Tibial artery (tissue), 4 donors: ENCODE results near the gene PTBP3.
"Not testable (repeated sequence)": the region's sequence is repeated elsewhere in the genome, so short reads cannot be mapped to it uniquely, and the experiment has no call there.

ENCODE experiments used
- DNase-seq, 2 donors: peaks; one replicate each; pipeline ENCODE4 v3.0.0-alpha.2; 2019
- H3K27ac ChIP-seq, 2 donors: fragments of 200-600 bp; sonication (generic) in 1 of 2; 1 replicate in 1 of 2; 2 replicates in 1 of 2; pipeline ENCODE4 v1.5.1; 2018 to 2019; ENCODE audit warnings: mild to moderate bottlenecking in 1 of 2
- H3K27me3 ChIP-seq, 2 donors: fragments of 200-600 bp; sonication (generic) in 1 of 2; one replicate each; pipeline versions ENCODE4 v1.5.1 to v1.6.0; 2016 to 2019
- H3K36me3 ChIP-seq, 3 donors: fragments of 200-600 bp; sonication (generic) in 2 of 3; one replicate each; pipeline ENCODE4 v1.5.1; 2016 to 2019; ENCODE audit warnings: mild to moderate bottlenecking in 2 of 3
- H3K4me1 ChIP-seq, 4 donors: fragments of 200-600 bp; sonication (generic) in 2 of 4; 1 replicate in 3 of 4; 2 replicates in 1 of 4; pipeline ENCODE4 v1.5.1; 2016 to 2019
- H3K4me3 ChIP-seq, 2 donors: fragments of 200-600 bp; sonication (generic) in 1 of 2; 1 replicate in 1 of 2; 2 replicates in 1 of 2; pipeline ENCODE4 v1.5.1; 2018 to 2019; ENCODE audit warnings: mild to moderate bottlenecking in 2 of 2
- H3K9me3 ChIP-seq, 3 donors: fragments of 200-600 bp; sonication (generic) in 1 of 3; one replicate each; pipeline ENCODE4 v1.5.1; 2016 to 2019
- CTCF ChIP-seq, 2 experiments: fragments of 200-600 bp in 1 of 2; fragments of 450-650 bp in 1 of 2; IDR thresholded peaks; one replicate each; pipeline ENCODE4 v1.5.1; 2017 to 2019; ENCODE audit warnings: antibody characterized with exemption in 2 of 2, mild to moderate bottlenecking in 1 of 2, moderate library complexity in 1 of 2
- intact Hi-C: fragments of 100-400 bp; cut with DNase I; formaldehyde crosslinking; loops from one replicate; pipeline ENCODE4 v1.15.0; 2023; ENCODE audit warnings: low total_unique reads

PTBP3 gene

GRCh38 chr9:112377087-112377486 is 43.7 kb upstream of the PTBP3 start:
- TF ChIP-seq CTCF (IDR thresholded peaks at IDR 0.05) = no peak
- no peak overlapping the region for H3K27ac ChIP-seq
- peaks cover 0 to 32% (median 4%) of the 10 kb centered on the region in 4 donors for H3K4me1 ChIP-seq
- H3K4me3 ChIP-seq = no peak overlapping the region
- H3K27me3 ChIP-seq = no peaks in the 10 kb centered on the region
- H3K36me3 ChIP-seq = no peaks in the 10 kb centered on the region
- H3K9me3 ChIP-seq = no peaks in the 10 kb centered on the region
- no peak for DNase-seq
- intact Hi-C loops = no loop called here

- intact Hi-C loops = no loop called here
- DNase-seq = no peak
- H3K4me3 ChIP-seq = no peak overlapping the region
- no peak for TF ChIP-seq CTCF (IDR thresholded peaks at IDR 0.05)
- H3K27me3 ChIP-seq = no peaks in the 10 kb centered on the region
- H3K27ac ChIP-seq = no peak overlapping the region
- H3K9me3 ChIP-seq = no peaks in the 10 kb centered on the region
- peaks cover 0 to 22% (median 3%) of the 10 kb centered on the region in 4 donors for H3K4me1 ChIP-seq
- no peaks in the 10 kb centered on the region for H3K36me3 ChIP-seq
Observed at GRCh38 chr9:112375361-112375760, 41.9 kb upstream of the PTBP3 start.

- H3K9me3 ChIP-seq, H3K27ac ChIP-seq, H3K36me3 ChIP-seq, H3K4me3 ChIP-seq, intact Hi-C loops, DNase-seq, H3K27me3 ChIP-seq: not testable (repeated sequence)
- H3K4me1 ChIP-seq = peaks cover 0 to 22% (median 3%) of the 10 kb centered on the region in 4 donors
Observed at GRCh38 chr9:112374232-112374631, 40.8 kb upstream of the PTBP3 start.

- peaks cover 0 to 20% (median 3%) of the 10 kb centered on the region in 4 donors for H3K4me1 ChIP-seq
- H3K27ac ChIP-seq, H3K27me3 ChIP-seq, H3K9me3 ChIP-seq, H3K4me3 ChIP-seq, H3K36me3 ChIP-seq, DNase-seq, intact Hi-C loops: not testable (repeated sequence)
Observed at GRCh38 chr9:112373666-112374065, 40.2 kb upstream of the PTBP3 start.

- Histone ChIP-seq H3K27me3 (no peaks in the 10 kb centered on the region), H3K4me3 (no peak overlapping the region), H3K4me1 (no peaks in the 10 kb centered on the region), H3K9me3 (peaks cover 0 to 7% (median 0%) of the 10 kb centered on the region in 3 donors), H3K27ac (no peak overlapping the region), H3K36me3 (no peaks in the 10 kb centered on the region)
- DNase-seq = no peak
- TF ChIP-seq CTCF (IDR thresholded peaks at IDR 0.05) = no peak
- intact Hi-C loops = no loop called here
Observed at GRCh38 chr9:112371060-112371459, 37.6 kb upstream of the PTBP3 start.

GRCh38 chr9:112369817-112370216 is 36.4 kb upstream of the PTBP3 start:
- no peak for DNase-seq
- Histone ChIP-seq H3K27me3 (no peaks in the 10 kb centered on the region), H3K9me3 (peaks cover 0 to 7% (median 0%) of the 10 kb centered on the region in 3 donors), H3K27ac (no peak overlapping the region), H3K36me3 (no peaks in the 10 kb centered on the region), H3K4me1 (no peaks in the 10 kb centered on the region), H3K4me3 (no peak overlapping the region)
- TF ChIP-seq CTCF (IDR thresholded peaks at IDR 0.05) = no peak
- intact Hi-C loops = no loop called here

GRCh38 chr9:112367465-112367864 is 34.0 kb upstream of the PTBP3 start:
- H3K4me3 ChIP-seq = no peak overlapping the region
- no peaks in the 10 kb centered on the region for H3K27me3 ChIP-seq
- peaks cover 0 to 7% (median 0%) of the 10 kb centered on the region in 3 donors for H3K9me3 ChIP-seq
- no peaks in the 10 kb centered on the region for H3K4me1 ChIP-seq
- no peak overlapping the region for H3K27ac ChIP-seq
- intact Hi-C loops = no loop called here
- no peak for DNase-seq
- no peaks in the 10 kb centered on the region for H3K36me3 ChIP-seq
- TF ChIP-seq CTCF (IDR thresholded peaks at IDR 0.05) = no peak
